Fibroblast of lung (primary cell): ENCODE results near the gene SDK1. TPM values are rescaled to one million over a fixed set of nuclear protein-coding genes. Genes with fewer than 3 reads are reported as not detected.

Experiments
- DNase-seq, 2 donors: peaks; one replicate each; pipeline versions ENCODE4 v3.0.0 to v3.0.0-alpha.2; 2010; ENCODE audit warnings: low read depth in 2 of 2
- H2AFZ ChIP-seq: 2 replicates; pipeline ENCODE4 v1.5.1; 2012; ENCODE audit warnings: low read length, control low read depth, inconsistent platforms
- H3K27ac ChIP-seq: 2 replicates; pipeline ENCODE4 v1.5.1; 2011; ENCODE audit warnings: low read length, control low read depth; ENCODE audit not compliant: insufficient read depth
- H3K27me3 ChIP-seq: 2 replicates; pipeline ENCODE4 v1.5.1; 2011; ENCODE audit warnings: mild to moderate bottlenecking, low read length; ENCODE audit not compliant: control insufficient read depth, insufficient read depth
- H3K36me3 ChIP-seq: 2 replicates; pipeline ENCODE4 v1.5.1; 2011; ENCODE audit warnings: low read length; ENCODE audit not compliant: control insufficient read depth, insufficient read depth
- H3K4me1 ChIP-seq: 2 replicates; pipeline ENCODE4 v1.5.1; 2011; ENCODE audit warnings: low read length; ENCODE audit not compliant: control insufficient read depth, insufficient read depth; ENCODE audit errors: extremely low read depth
- H3K4me2 ChIP-seq: 2 replicates; pipeline ENCODE4 v1.5.1; 2011; ENCODE audit warnings: low read length, control low read depth; ENCODE audit not compliant: insufficient read depth; ENCODE audit errors: extremely low read depth
- H3K4me3 ChIP-seq, 4 experiments: fragments of 200-600 bp in 1 of 4; sonication (generic) in 1 of 4; replicated peaks in 1 of 4; 2 replicates each; pipeline ENCODE4 v1.5.1; 2011 to 2016; ENCODE audit warnings: low read length in 4 of 4, low read depth in 3 of 4, mild to moderate bottlenecking in 3 of 4, control low read depth in 2 of 4, inconsistent platforms in 1 of 4, mixed read lengths in 1 of 4; ENCODE audit not compliant: insufficient read depth in 1 of 4; ENCODE audit errors: control extremely low read depth in 1 of 4
- H3K79me2 ChIP-seq: 2 replicates; pipeline ENCODE4 v1.5.1; 2012; ENCODE audit warnings: mild to moderate bottlenecking, low read length, inconsistent platforms; ENCODE audit not compliant: control insufficient read depth, insufficient read depth
- H3K9ac ChIP-seq: 2 replicates; pipeline ENCODE4 v1.5.1; 2011; ENCODE audit warnings: mild to moderate bottlenecking, low read length, control low read depth; ENCODE audit not compliant: insufficient read depth
- H3K9me3 ChIP-seq: 2 replicates; pipeline ENCODE4 v1.5.1; 2012; ENCODE audit warnings: low read depth, low read length; ENCODE audit not compliant: control insufficient read depth, insufficient read depth
- H4K20me1 ChIP-seq: 2 replicates; pipeline ENCODE4 v1.5.1; 2011; ENCODE audit warnings: low read length; ENCODE audit not compliant: control insufficient read depth, insufficient read depth; ENCODE audit errors: extremely low read depth
- EZH2 ChIP-seq: IDR thresholded peaks from 2 replicates; pipeline ENCODE4 v1.5.1; 2012; ENCODE audit warnings: low read length, control low read depth, mild to moderate bottlenecking; ENCODE audit errors: missing control alignments
- polyA plus RNA-seq, 2 donors: library from polyadenylated mRNA; depleted of rRNA in 1 of 2; stranded (reverse) in 1 of 2; unstranded in 1 of 2; fragments of >200 nt; gene quantifications; 2 replicates each; pipeline ENCODE4 v1.2.1, GENCODE V29; 2011 to 2012; ENCODE audit warnings: missing spikeins in 1 of 2
- total RNA-seq: library from RNA; depleted of rRNA; stranded (reverse); fragments of >200 nt; gene quantifications from 2 replicates; pipeline ENCODE4 v1.2.1, GENCODE V29; 2014
- TF ChIP-seq, protein P1 (sequence below), 2 donors: IDR thresholded peaks in 1 of 2; conservative IDR thresholded peaks in 1 of 2; 1 replicate in 1 of 2; 2 replicates in 1 of 2; pipeline ENCODE4 v1.5.1; 2011 to 2012; ENCODE audit warnings: low read length in 2 of 2, control low read depth in 1 of 2, inconsistent platforms in 1 of 2, low read depth in 1 of 2, mild to moderate bottlenecking in 1 of 2

The SDK1 gene
- total and polyA plus RNA-seq, 2 donors (not counting 1 experiment from before 2014, with no cell fraction given): 1.0 to 8.6 TPM

GRCh38 chr7:4001742-4002141 is 700.7 kb downstream of the SDK1 start:
- Histone ChIP-seq H3K79me2 (no peaks in the 10 kb centered on the region), H3K9me3 (no peaks in the 10 kb centered on the region), H2AFZ (no peak overlapping the region), H3K4me1 (no peaks in the 10 kb centered on the region), H4K20me1 (no peaks in the 10 kb centered on the region), H3K27ac (no peak overlapping the region), H3K4me3 (no peak overlapping the region), H3K36me3 (no peaks in the 10 kb centered on the region), H3K4me2 (no peak overlapping the region), H3K9ac (no peak overlapping the region), H3K27me3 (no peaks in the 10 kb centered on the region)
- TF ChIP-seq, protein P1, sequence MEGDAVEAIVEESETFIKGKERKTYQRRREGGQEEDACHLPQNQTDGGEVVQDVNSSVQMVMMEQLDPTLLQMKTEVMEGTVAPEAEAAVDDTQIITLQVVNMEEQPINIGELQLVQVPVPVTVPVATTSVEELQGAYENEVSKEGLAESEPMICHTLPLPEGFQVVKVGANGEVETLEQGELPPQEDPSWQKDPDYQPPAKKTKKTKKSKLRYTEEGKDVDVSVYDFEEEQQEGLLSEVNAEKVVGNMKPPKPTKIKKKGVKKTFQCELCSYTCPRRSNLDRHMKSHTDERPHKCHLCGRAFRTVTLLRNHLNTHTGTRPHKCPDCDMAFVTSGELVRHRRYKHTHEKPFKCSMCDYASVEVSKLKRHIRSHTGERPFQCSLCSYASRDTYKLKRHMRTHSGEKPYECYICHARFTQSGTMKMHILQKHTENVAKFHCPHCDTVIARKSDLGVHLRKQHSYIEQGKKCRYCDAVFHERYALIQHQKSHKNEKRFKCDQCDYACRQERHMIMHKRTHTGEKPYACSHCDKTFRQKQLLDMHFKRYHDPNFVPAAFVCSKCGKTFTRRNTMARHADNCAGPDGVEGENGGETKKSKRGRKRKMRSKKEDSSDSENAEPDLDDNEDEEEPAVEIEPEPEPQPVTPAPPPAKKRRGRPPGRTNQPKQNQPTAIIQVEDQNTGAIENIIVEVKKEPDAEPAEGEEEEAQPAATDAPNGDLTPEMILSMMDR (conservative IDR thresholded peaks at IDR 0.05 in 1 of 2, IDR thresholded peaks at IDR 0.05 in 1 of 2; ENCODE audit: low read depth in 1 of 2, low read length in 2 of 2): no peak
- no peak for TF ChIP-seq EZH2
- DNase-seq: no peak

DNA sequence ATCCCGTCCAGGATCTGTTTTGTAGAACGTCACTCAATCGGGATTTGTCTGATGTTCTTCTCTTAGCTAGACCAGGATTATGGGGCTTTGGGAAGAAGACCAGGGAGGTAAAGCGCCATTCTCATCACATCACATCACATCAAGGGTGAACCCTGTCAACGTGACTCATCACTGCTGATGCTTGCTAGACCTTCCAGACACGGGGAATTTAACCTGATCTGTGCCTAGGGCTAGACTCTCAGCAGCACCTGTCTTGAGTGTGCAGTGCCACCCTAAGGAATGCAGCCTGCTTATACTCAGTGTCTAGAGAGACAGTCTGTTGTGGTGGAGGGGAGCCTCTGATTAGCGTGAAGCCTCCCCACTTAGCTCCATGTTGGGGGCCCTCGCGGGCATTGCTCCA is 702.5 kb downstream of the SDK1 start:
- no peak overlapping the region for H2AFZ ChIP-seq
- H3K9me3 ChIP-seq: no peaks in the 10 kb centered on the region
- H4K20me1 ChIP-seq: no peaks in the 10 kb centered on the region
- H3K79me2 ChIP-seq: no peaks in the 10 kb centered on the region
- H3K9ac ChIP-seq: no peak overlapping the region
- H3K4me2 ChIP-seq: no peak overlapping the region
- no peak for DNase-seq
- H3K4me1 ChIP-seq: no peaks in the 10 kb centered on the region
- no peak for TF ChIP-seq EZH2
- TF ChIP-seq, protein P1 (conservative IDR thresholded peaks at IDR 0.05 in 1 of 2, IDR thresholded peaks at IDR 0.05 in 1 of 2; ENCODE audit: low read depth in 1 of 2, low read length in 2 of 2): no peak
- no peak overlapping the region for H3K27ac ChIP-seq
- H3K36me3 ChIP-seq: no peaks in the 10 kb centered on the region
- no peaks in the 10 kb centered on the region for H3K27me3 ChIP-seq
- no peak overlapping the region for H3K4me3 ChIP-seq

GRCh38 chr7:4006687-4007086 is 705.6 kb downstream of the SDK1 start:
- no peaks in the 10 kb centered on the region for H3K4me1 ChIP-seq
- no peak overlapping the region for H3K4me2 ChIP-seq
- TF ChIP-seq EZH2: no peak
- TF ChIP-seq, protein P1 (conservative IDR thresholded peaks at IDR 0.05 in 1 of 2, IDR thresholded peaks at IDR 0.05 in 1 of 2; ENCODE audit: low read depth in 1 of 2, low read length in 2 of 2): no peak
- H3K9me3 ChIP-seq: no peaks in the 10 kb centered on the region
- no peaks in the 10 kb centered on the region for H3K27me3 ChIP-seq
- DNase-seq: peak in 1 of 2 donors; percentile 6
- no peaks in the 10 kb centered on the region for H3K36me3 ChIP-seq
- H3K79me2 ChIP-seq: no peaks in the 10 kb centered on the region
- H4K20me1 ChIP-seq: no peaks in the 10 kb centered on the region
- H3K4me3 ChIP-seq: no peak overlapping the region
- H2AFZ ChIP-seq: no peak overlapping the region
- no peak overlapping the region for H3K9ac ChIP-seq
- no peak overlapping the region for H3K27ac ChIP-seq
